ENCODE measurements around the gene RAB8B. TPM values are rescaled to one million over a fixed set of nuclear protein-coding genes. Genes with fewer than 3 reads are reported as not detected.

Gene RAB8B
- polyA plus RNA-seq, 3 donors, result 22.0 to 77.3 (median 58.9) TPM

DNA sequence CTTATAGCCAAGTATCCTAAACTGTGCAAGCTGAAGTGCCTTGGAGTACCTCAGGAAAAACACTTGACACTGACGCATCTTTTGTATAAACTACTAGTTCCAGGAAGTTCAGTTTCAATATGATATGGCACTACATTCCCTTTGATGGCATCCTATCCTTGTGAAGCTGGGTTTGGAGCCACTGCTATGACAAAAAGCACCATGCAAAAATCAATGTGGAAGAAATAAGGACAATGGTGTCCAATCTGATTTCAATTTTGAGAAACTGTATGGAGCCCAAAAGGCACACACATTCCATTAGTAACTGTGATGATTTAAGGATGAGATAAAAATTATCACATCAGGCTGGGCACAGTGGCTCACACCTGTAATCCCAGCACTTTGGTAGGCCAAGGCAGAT, 37.7 kb upstream of the RAB8B start:
- Histone ChIP-seq H3K36me3 (replicated peaks in 1 of 2; ENCODE audit: control insufficient read depth in 1 of 2, insufficient read depth in 2 of 2, low read length in 2 of 2) (peaks cover 17 to 57% of the 10 kb centered on the region in 2 donors), H3K4me3 (replicated peaks in 1 of 3; ENCODE audit: low read depth in 2 of 3, low read length in 3 of 3) (no peak overlapping the region), H3K4me1 (ENCODE audit: control insufficient read depth in 1 of 2, insufficient read depth in 2 of 2, low read length in 2 of 2) (peaks cover 8 to 12% of the 10 kb centered on the region in 2 donors), H3K27ac (ENCODE audit: low read depth in 1 of 2, low read length in 2 of 2) (no peak overlapping the region), H3K27me3 (ENCODE audit: control insufficient read depth in 2 of 2, insufficient read depth in 2 of 2, low read length in 2 of 2) (no peaks in the 10 kb centered on the region), H3K9ac (ENCODE audit: insufficient read depth, low read length, poor library complexity, severe bottlenecking) (no peak overlapping the region), H3K4me2 (replicated peaks; ENCODE audit: extremely low read depth, low read length, poor library complexity, severe bottlenecking) (no peak overlapping the region), H4K20me1 (ENCODE audit: insufficient read depth, low read length) (no peaks in the 10 kb centered on the region), H3K9me3 (replicated peaks in 1 of 2; ENCODE audit: control insufficient read depth in 1 of 2, insufficient read depth in 1 of 2, low read length in 2 of 2) (no peaks in the 10 kb centered on the region), H3K79me2 (ENCODE audit: insufficient read depth, low read length) (peaks cover 15% of the 10 kb centered on the region), H2AFZ (ENCODE audit: insufficient read depth, low read depth, low read length, poor library complexity, severe bottlenecking) (no peak overlapping the region)
- peaks cover 33 to 55% of the 10 kb centered on the region in 2 donors for H3K36me3 Mint-ChIP-seq
- intact Hi-C loops (cut with micrococcal nuclease), result no loop called here
- peaks cover 18% of the 10 kb centered on the region for H3K4me1 Mint-ChIP-seq
- H3K27ac Mint-ChIP-seq, result no peak overlapping the region
- H3K4me3 Mint-ChIP-seq, result no peak overlapping the region
- no peak for TF ChIP-seq CTCF (IDR thresholded peaks at IDR 0.05)
- no CpG with 5 or more reads among the region's 1 CpG for WGBS (ENCODE audit: insufficient coverage)
- peaks cover 0 to 5% (median 0%) of the 10 kb centered on the region in 7 donors for H3K9me3 Mint-ChIP-seq
- DNase-seq, result no peak
- no peaks in the 10 kb centered on the region for H3K27me3 Mint-ChIP-seq (ENCODE audit: low read depth in 3 of 3)

DNA sequence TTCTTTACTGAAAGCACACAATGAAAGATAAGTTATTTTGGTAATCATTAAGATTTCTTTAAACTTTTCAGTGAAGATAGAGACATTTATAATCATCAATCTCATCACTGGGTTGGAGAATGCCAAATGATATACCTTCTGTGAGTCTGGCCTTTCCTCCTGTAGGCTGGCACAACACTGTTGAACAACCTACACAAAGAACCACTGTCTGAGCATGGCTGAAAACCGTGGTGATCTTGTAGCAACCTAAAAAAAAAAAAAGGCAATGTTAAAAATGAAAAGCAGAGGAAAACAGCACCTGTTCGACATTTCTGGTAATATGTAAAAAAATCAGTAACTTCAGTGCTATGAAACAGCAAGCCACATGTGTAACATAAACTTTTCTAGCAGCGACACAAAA, 33.9 kb upstream of the RAB8B start:
- no peaks in the 10 kb centered on the region for H4K20me1 ChIP-seq (ENCODE audit: insufficient read depth, low read length)
- TF ChIP-seq CTCF (IDR thresholded peaks at IDR 0.05), result no peak
- no peaks in the 10 kb centered on the region for H3K9me3 ChIP-seq (replicated peaks in 1 of 2; ENCODE audit: control insufficient read depth in 1 of 2, insufficient read depth in 1 of 2, low read length in 2 of 2)
- no peak overlapping the region for H3K9ac ChIP-seq (ENCODE audit: insufficient read depth, low read length, poor library complexity, severe bottlenecking)
- intact Hi-C loops (cut with micrococcal nuclease), result loop anchor here in 1 of 2 donors (5.0 kb wide), 2 partner anchors 33 to 37 kb away; partner anchors contain the start of gene LACTB
- H3K9me3 Mint-ChIP-seq, result peaks cover 0 to 4% (median 0%) of the 10 kb centered on the region in 7 donors
- no CpG with 5 or more reads among the region's 3 CpGs for WGBS (ENCODE audit: insufficient coverage)
- no peak for DNase-seq
- H3K4me2 ChIP-seq (replicated peaks; ENCODE audit: extremely low read depth, low read length, poor library complexity, severe bottlenecking), result no peak overlapping the region
- H3K79me2 ChIP-seq (ENCODE audit: insufficient read depth, low read length), result peaks cover 32% of the 10 kb centered on the region
- no peak overlapping the region for H3K27ac Mint-ChIP-seq
- H3K4me3 Mint-ChIP-seq, result no peak overlapping the region
- H3K36me3 ChIP-seq (replicated peaks in 1 of 2; ENCODE audit: control insufficient read depth in 1 of 2, insufficient read depth in 2 of 2, low read length in 2 of 2), result peaks cover 7 to 24% of the 10 kb centered on the region in 2 donors
- H2AFZ ChIP-seq (ENCODE audit: insufficient read depth, low read depth, low read length, poor library complexity, severe bottlenecking), result no peak overlapping the region
- H3K27me3 Mint-ChIP-seq (ENCODE audit: low read depth in 3 of 3), result no peaks in the 10 kb centered on the region
- H3K4me1 Mint-ChIP-seq, result peaks cover 21% of the 10 kb centered on the region
- H3K4me1 ChIP-seq (ENCODE audit: control insufficient read depth in 1 of 2, insufficient read depth in 2 of 2, low read length in 2 of 2), result peaks cover 13 to 22% of the 10 kb centered on the region in 2 donors
- peaks cover 17 to 23% of the 10 kb centered on the region in 2 donors for H3K36me3 Mint-ChIP-seq
- H3K4me3 ChIP-seq (replicated peaks in 1 of 3; ENCODE audit: low read depth in 2 of 3, low read length in 3 of 3), result no peak overlapping the region
- no peaks in the 10 kb centered on the region for H3K27me3 ChIP-seq (ENCODE audit: control insufficient read depth in 2 of 2, insufficient read depth in 2 of 2, low read length in 2 of 2)
- H3K27ac ChIP-seq (ENCODE audit: low read depth in 1 of 2, low read length in 2 of 2), result no peak overlapping the region
